H9 (cell line): ENCODE measurements around the gene HELT. TPM values are rescaled to one million over a fixed set of nuclear protein-coding genes. Genes with fewer than 3 reads are reported as not detected.

ENCODE experiments used
- DNase-seq: peaks from one replicate; pipeline ENCODE4 v3.0.0-alpha.2; 2017
- H2AFZ ChIP-seq: one replicate; pipeline ENCODE4 v1.6.1; 2013; ENCODE audit warnings: mild to moderate bottlenecking, low read length, control low read depth, moderate library complexity
- H2AK5ac ChIP-seq: 2 replicates; pipeline ENCODE4 v1.6.1; 2013; ENCODE audit warnings: low read length, control low read depth, mixed read lengths; ENCODE audit not compliant: insufficient read length
- H2BK120ac ChIP-seq: one replicate; pipeline ENCODE4 v1.6.1; 2013; ENCODE audit warnings: low read depth, mild to moderate bottlenecking, low read length, control low read depth, inconsistent platforms; ENCODE audit not compliant: poor library complexity, severe bottlenecking
- H2BK12ac ChIP-seq: 2 replicates; pipeline ENCODE4 v1.6.1; 2013; ENCODE audit warnings: low read length, control low read depth, mixed read lengths, low read depth; ENCODE audit not compliant: insufficient read length
- H2BK15ac ChIP-seq: 2 replicates; pipeline ENCODE4 v1.6.1; 2013; ENCODE audit warnings: low read depth, low read length, control low read depth
- H2BK20ac ChIP-seq: one replicate; pipeline ENCODE4 v1.6.1; 2013; ENCODE audit warnings: low read depth, mild to moderate bottlenecking, low read length, control low read depth, inconsistent platforms; ENCODE audit not compliant: poor library complexity, severe bottlenecking
- H2BK5ac ChIP-seq: 2 replicates; pipeline ENCODE4 v1.6.1; 2013; ENCODE audit warnings: low read length, control low read depth, mixed read lengths; ENCODE audit not compliant: insufficient read length
- H3K14ac ChIP-seq: 2 replicates; pipeline ENCODE4 v1.6.1; 2013; ENCODE audit warnings: low read length, control low read depth; ENCODE audit not compliant: insufficient read depth
- H3K18ac ChIP-seq: 2 replicates; pipeline ENCODE4 v1.6.1; 2013; ENCODE audit warnings: low read depth, mild to moderate bottlenecking, mixed read lengths, low read length, control low read depth; ENCODE audit not compliant: insufficient read length
- H3K23ac ChIP-seq: 2 replicates; pipeline ENCODE4 v1.6.1; 2013; ENCODE audit warnings: low read length, control low read depth, mixed read lengths, low read depth; ENCODE audit not compliant: insufficient read length
- H3K23me2 ChIP-seq: 2 replicates; pipeline ENCODE4 v1.6.1; 2013; ENCODE audit warnings: low read depth, mild to moderate bottlenecking, mixed read lengths, low read length, control low read depth; ENCODE audit not compliant: insufficient read length, poor library complexity, severe bottlenecking
- H3K27ac ChIP-seq: 2 replicates; pipeline ENCODE4 v1.5.1; 2013; ENCODE audit warnings: low read length, control low read depth, mixed read lengths, low read depth; ENCODE audit not compliant: insufficient read length
- H3K27me3 ChIP-seq: 2 replicates; pipeline ENCODE4 v1.6.1; 2013; ENCODE audit warnings: low read length, control low read depth, inconsistent platforms; ENCODE audit not compliant: insufficient read depth
- H3K4ac ChIP-seq: 2 replicates; pipeline ENCODE4 v1.6.1; 2013; ENCODE audit warnings: low read depth, mild to moderate bottlenecking, control low read depth, inconsistent platforms, low read length, moderate library complexity
- H3K4me1 ChIP-seq: 2 replicates; pipeline ENCODE4 v1.6.1; 2013; ENCODE audit warnings: low read length, control low read depth, inconsistent platforms; ENCODE audit not compliant: insufficient read depth
- H3K4me2 ChIP-seq: 2 replicates; pipeline ENCODE4 v1.6.1; 2013; ENCODE audit warnings: low read length, control low read depth, mixed read lengths; ENCODE audit not compliant: insufficient read length, insufficient read depth
- H3K56ac ChIP-seq: 2 replicates; pipeline ENCODE4 v1.6.1; 2013; ENCODE audit warnings: low read depth, mild to moderate bottlenecking, mixed read lengths, low read length, control low read depth; ENCODE audit not compliant: insufficient read length
- H3K79me1 ChIP-seq: 2 replicates; pipeline ENCODE4 v1.6.1; 2013; ENCODE audit warnings: low read depth, mild to moderate bottlenecking, moderate library complexity, low read length, control low read depth, inconsistent platforms; ENCODE audit not compliant: insufficient read depth, poor library complexity, severe bottlenecking
- H3K79me2 ChIP-seq: 2 replicates; pipeline ENCODE4 v1.6.1; 2013; ENCODE audit warnings: low read length, control low read depth, inconsistent platforms; ENCODE audit not compliant: insufficient read depth
- H3K9ac ChIP-seq: 2 replicates; pipeline ENCODE4 v1.6.1; 2013; ENCODE audit warnings: low read length, control low read depth, mixed read lengths; ENCODE audit not compliant: insufficient read length; ENCODE audit errors: extremely low read depth
- H3K9me3 ChIP-seq: one replicate; pipeline ENCODE4 v1.6.1; 2013; ENCODE audit warnings: low read depth, low read length, inconsistent platforms; ENCODE audit not compliant: control insufficient read depth
- H3T11ph ChIP-seq: one replicate; pipeline ENCODE4 v1.6.1; 2013; ENCODE audit warnings: mild to moderate bottlenecking, low read length, control low read depth, inconsistent platforms
- H4K20me1 ChIP-seq: one replicate; pipeline ENCODE4 v1.6.1; 2013; ENCODE audit not compliant: control insufficient read depth, insufficient read length, insufficient read depth
- H4K5ac ChIP-seq: 2 replicates; pipeline ENCODE4 v1.6.1; 2013; ENCODE audit warnings: low read depth, mild to moderate bottlenecking, mixed read lengths, low read length, control low read depth; ENCODE audit not compliant: insufficient read length
- H4K8ac ChIP-seq: replicated peaks from 2 replicates; pipeline ENCODE4 v1.6.1; 2013; ENCODE audit warnings: low read length, control low read depth, mixed read lengths, low read depth; ENCODE audit not compliant: insufficient read length
- H4K91ac ChIP-seq: 2 replicates; pipeline ENCODE4 v1.6.1; 2013; ENCODE audit warnings: low read depth, mild to moderate bottlenecking, moderate library complexity, mixed read lengths, low read length, control low read depth; ENCODE audit not compliant: insufficient read length
- H3K27ac Mint-ChIP-seq, 3 experiments: 2 replicates in 2 of 3; 3 replicates in 1 of 3; pipeline ENCODE4 v1.8.0; 2020 to 2021; ENCODE audit warnings: mixed read lengths in 3 of 3, mild to moderate bottlenecking in 1 of 3, moderate library complexity in 1 of 3
- H3K27me3 Mint-ChIP-seq: 2 replicates; pipeline ENCODE4 v1.8.0; 2021; ENCODE audit warnings: low read depth, mild to moderate bottlenecking, moderate library complexity, mixed read lengths
- H3K36me3 Mint-ChIP-seq, 3 experiments: 2 replicates in 2 of 3; 3 replicates in 1 of 3; pipeline ENCODE4 v1.8.0; 2020 to 2021; ENCODE audit warnings: low read depth in 3 of 3, mixed read lengths in 3 of 3; ENCODE audit not compliant: insufficient read depth in 1 of 3
- H3K4me1 Mint-ChIP-seq, 2 experiments: 2 replicates each; pipeline ENCODE4 v1.8.0; 2020; ENCODE audit warnings: mixed read lengths in 2 of 2
- H3K4me3 Mint-ChIP-seq, 2 experiments: 2 replicates in 1 of 2; 3 replicates in 1 of 2; pipeline ENCODE4 v1.8.0; 2020 to 2021; ENCODE audit warnings: mild to moderate bottlenecking in 2 of 2, mixed read lengths in 2 of 2, moderate library complexity in 1 of 2
- H3K9me3 Mint-ChIP-seq, 2 experiments: 2 replicates in 1 of 2; 3 replicates in 1 of 2; pipeline ENCODE4 v1.8.0; 2020; ENCODE audit warnings: mild to moderate bottlenecking in 2 of 2, mixed read lengths in 2 of 2, moderate library complexity in 1 of 2
- CTCF ChIP-seq: fragments of 200-600 bp; sonication (generic); conservative IDR thresholded peaks from 3 replicates; pipeline ENCODE4 v1.8.0; 2021; ENCODE audit warnings: antibody characterized with exemption, mild to moderate bottlenecking
- WGBS: extraction: QIAGEN DNeasy Blood & Tissue Kit; methylation state at CpG from one replicate; pipeline ENCODE4 v1.1.7; 2013; ENCODE audit warnings: missing lambda C conversion rate, low lambda C conversion rate, mixed read lengths; ENCODE audit not compliant: insufficient read length; ENCODE audit errors: extremely low coverage; 5-methylcytosine and 5-hydroxymethylcytosine counted together
- total RNA-seq: library from RNA; stranded (reverse); gene quantifications from 2 replicates; pipeline ENCODE4 v1.2.1, GENCODE V29; 2021

HELT gene
- total RNA-seq, 1 experiment from 2014 or later = not detected

GRCh38 chr4:185061610-185062009 is 43.3 kb downstream of the HELT start:
- Mint-ChIP-seq H3K9me3 (no peaks in the 10 kb centered on the region; a peak in 1 of 5 replicates), H3K36me3 (no peaks in the 10 kb centered on the region), H3K27me3 (no peaks in the 10 kb centered on the region), H3K27ac (no peak overlapping the region), H3K4me1 (peaks cover 8% of the 10 kb centered on the region in 2 experiments), H3K4me3 (no peak overlapping the region)
- no peak overlapping the region for H3K27ac ChIP-seq
- no peaks in the 10 kb centered on the region for H3K9me3 ChIP-seq
- no peak overlapping the region for H2AFZ ChIP-seq
- H2AK5ac ChIP-seq = no peak overlapping the region
- no peak overlapping the region for H3K9ac ChIP-seq
- H3K27me3 ChIP-seq = no peaks in the 10 kb centered on the region
- H3K14ac ChIP-seq = no peak overlapping the region
- H2BK20ac ChIP-seq = no peak overlapping the region
- no peak overlapping the region for H2BK120ac ChIP-seq
- no peaks in the 10 kb centered on the region for H4K20me1 ChIP-seq
- no peak overlapping the region for H2BK15ac ChIP-seq
- no peaks in the 10 kb centered on the region for H3K23me2 ChIP-seq
- no peak overlapping the region for H3K56ac ChIP-seq
- no peak overlapping the region for H4K8ac ChIP-seq
- no peak overlapping the region for H3T11ph ChIP-seq
- H3K18ac ChIP-seq = no peak overlapping the region
- TF ChIP-seq CTCF = no peak
- no peak overlapping the region for H4K5ac ChIP-seq
- H3K23ac ChIP-seq = no peak overlapping the region
- H4K91ac ChIP-seq = no peak overlapping the region
- DNase-seq = no peak
- no peaks in the 10 kb centered on the region for H3K79me1 ChIP-seq
- no peak overlapping the region for H2BK5ac ChIP-seq
- H2BK12ac ChIP-seq = no peak overlapping the region
- no peaks in the 10 kb centered on the region for H3K79me2 ChIP-seq
- H3K4ac ChIP-seq = no peak overlapping the region
- H3K4me1 ChIP-seq = no peaks in the 10 kb centered on the region
- no peak overlapping the region for H3K4me2 ChIP-seq
- WGBS = no CpG with 5 or more reads among the region's 3 CpGs
